Mucosa of descending colon (tissue), 3 donors: ENCODE measurements around the gene GSDMA. TPM values are rescaled to one million over a fixed set of nuclear protein-coding genes. Genes with fewer than 3 reads are reported as not detected.
A peak's percentile ranks its signal among the peaks of the same experiment; 100 is the strongest.

ENCODE experiments used
- ATAC-seq: fragments of 200-7000 bp; cut with Tn5 transposase; one replicate; pipeline ENCODE4 v1.9.1; 2020; ENCODE audit warnings: mild to moderate bottlenecking, moderate library complexity
- DNase-seq, 3 donors: peaks; one replicate each; pipeline ENCODE4 v3.0.0-alpha.2; 2020
- H3K36me3 ChIP-seq: fragments of 200-600 bp; one replicate; pipeline ENCODE4 v1.8.0; 2021; ENCODE audit warnings: low read depth, mild to moderate bottlenecking
- H3K4me1 ChIP-seq: fragments of 200-600 bp; one replicate; pipeline ENCODE4 v1.8.0; 2021; ENCODE audit warnings: low read depth, mild to moderate bottlenecking
- H3K4me3 ChIP-seq: fragments of 200-600 bp; one replicate; pipeline ENCODE4 v1.8.0; 2021; ENCODE audit warnings: mild to moderate bottlenecking
- H3K9me3 ChIP-seq: fragments of 200-600 bp; one replicate; pipeline ENCODE4 v1.8.0; 2021; ENCODE audit warnings: mild to moderate bottlenecking
- intact Hi-C, 2 donors: fragments of 100-400 bp; cut with DNase I in 1 of 2; cut with micrococcal nuclease in 1 of 2; formaldehyde crosslinking; loops; one replicate each; pipeline versions ENCODE4 v1.11.0 to v1.11.1; 2022; cut with DNase I, micrococcal nuclease
- total RNA-seq, 3 donors: library from RNA; stranded (reverse); fragmentation: NEBNext Ultra II Directional in 2 of 3; extraction: Animal tissue kit (Norgen Biotek cat#: 25700) in 2 of 3; gene quantifications; one replicate each; pipeline versions ENCODE4 v1.2.1 to v1.2.4, GENCODE V29; 2021 to 2023
- TF ChIP-seq, protein P1 (sequence below): fragments of 200-600 bp; IDR thresholded peaks from one replicate; pipeline ENCODE4 v1.8.0; 2022; ENCODE audit warnings: antibody characterized with exemption, mild to moderate bottlenecking
- donor health status: DM: no; HTN: no; CAD: no; lungs with moderate emphysema.
- donor health status: DM: no; HTN: no; CAD: no.
- donor health status: DM: no; HTN: yes; CAD: no.

Gene GSDMA
- total RNA-seq, 3 donors from 2014 or later, result 0.22 to 0.54 (median 0.26) TPM

- Histone ChIP-seq H3K4me1 (peaks cover 38% of the 10 kb centered on the region), H3K4me3 (no peak overlapping the region), H3K9me3 (no peaks in the 10 kb centered on the region), H3K36me3 (no peaks in the 10 kb centered on the region)
- TF ChIP-seq, protein P1, sequence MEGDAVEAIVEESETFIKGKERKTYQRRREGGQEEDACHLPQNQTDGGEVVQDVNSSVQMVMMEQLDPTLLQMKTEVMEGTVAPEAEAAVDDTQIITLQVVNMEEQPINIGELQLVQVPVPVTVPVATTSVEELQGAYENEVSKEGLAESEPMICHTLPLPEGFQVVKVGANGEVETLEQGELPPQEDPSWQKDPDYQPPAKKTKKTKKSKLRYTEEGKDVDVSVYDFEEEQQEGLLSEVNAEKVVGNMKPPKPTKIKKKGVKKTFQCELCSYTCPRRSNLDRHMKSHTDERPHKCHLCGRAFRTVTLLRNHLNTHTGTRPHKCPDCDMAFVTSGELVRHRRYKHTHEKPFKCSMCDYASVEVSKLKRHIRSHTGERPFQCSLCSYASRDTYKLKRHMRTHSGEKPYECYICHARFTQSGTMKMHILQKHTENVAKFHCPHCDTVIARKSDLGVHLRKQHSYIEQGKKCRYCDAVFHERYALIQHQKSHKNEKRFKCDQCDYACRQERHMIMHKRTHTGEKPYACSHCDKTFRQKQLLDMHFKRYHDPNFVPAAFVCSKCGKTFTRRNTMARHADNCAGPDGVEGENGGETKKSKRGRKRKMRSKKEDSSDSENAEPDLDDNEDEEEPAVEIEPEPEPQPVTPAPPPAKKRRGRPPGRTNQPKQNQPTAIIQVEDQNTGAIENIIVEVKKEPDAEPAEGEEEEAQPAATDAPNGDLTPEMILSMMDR, result no peak
- DNase-seq (peak in 1 of 3 donors; percentile 34), ATAC-seq (no peak)
- intact Hi-C loops, result no loop called here
These were observed 57.3 kb downstream of the GSDMA start for GRCh38 chr17:40020146-40020545.

- Histone ChIP-seq H3K36me3 (no peaks in the 10 kb centered on the region), H3K4me3 (no peak overlapping the region), H3K4me1 (peaks cover 44% of the 10 kb centered on the region), H3K9me3 (no peaks in the 10 kb centered on the region)
- intact Hi-C loops, result no loop called here
- peak in 1 of 3 donors; percentile 29 for DNase-seq
- TF ChIP-seq, protein P1, result no peak
- no peak for ATAC-seq
These were observed 58.7 kb downstream of the GSDMA start for GRCh38 chr17:40021451-40021971.

GRCh38 chr17:40022497-40022896, 59.7 kb downstream of the GSDMA start:
- H3K4me3 ChIP-seq, result no peak overlapping the region
- no peaks in the 10 kb centered on the region for H3K36me3 ChIP-seq
- ATAC-seq (no peak), DNase-seq (peak in 1 of 3 donors; percentile 27)
- TF ChIP-seq, protein P1, result no peak
- H3K9me3 ChIP-seq, result no peaks in the 10 kb centered on the region
- peaks cover 51% of the 10 kb centered on the region for H3K4me1 ChIP-seq
- intact Hi-C loops, result no loop called here

- Histone ChIP-seq H3K4me1 (peaks cover 48% of the 10 kb centered on the region), H3K4me3 (no peak overlapping the region), H3K36me3 (no peaks in the 10 kb centered on the region), H3K9me3 (no peaks in the 10 kb centered on the region)
- peak; percentile 73 to 82 (median 74) for DNase-seq
- peak; percentile 80 for ATAC-seq
- intact Hi-C loops, result no loop called here
- TF ChIP-seq, protein P1, result no peak
These were observed 60.2 kb downstream of the GSDMA start for GRCh38 chr17:40022961-40023541.

DNA sequence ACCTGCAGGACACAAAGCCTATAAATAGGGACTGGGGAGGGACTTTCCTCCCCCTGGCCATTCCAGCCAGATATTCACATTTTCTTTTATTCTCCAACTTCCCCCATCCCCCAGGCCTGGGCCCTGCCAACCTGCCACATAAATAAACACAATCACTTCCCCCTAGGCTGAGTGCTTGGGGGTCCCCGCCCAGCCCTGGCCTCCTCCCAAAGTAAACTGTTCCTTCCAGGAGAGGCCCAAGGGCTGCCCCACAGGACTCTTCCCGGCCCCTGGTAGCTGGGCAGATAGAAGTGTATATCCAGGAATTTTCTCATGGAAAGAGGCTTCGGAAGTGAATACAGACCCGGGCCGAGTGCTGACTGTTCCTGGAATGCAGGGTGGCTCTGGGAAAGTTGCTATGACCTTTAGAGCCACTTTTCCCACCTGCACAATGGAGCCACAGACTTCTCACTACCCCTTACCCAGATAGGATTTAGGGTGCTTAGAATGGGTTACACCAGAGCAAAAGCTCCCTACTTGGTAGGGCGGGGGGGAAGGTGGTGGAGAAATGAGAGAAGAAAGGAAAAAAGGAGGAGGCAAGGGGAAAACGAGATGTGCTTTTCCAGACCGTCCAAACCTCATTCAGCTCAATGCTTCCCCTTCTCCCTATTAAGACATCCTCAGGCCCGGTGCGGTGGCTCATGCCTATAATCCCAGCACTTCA, 60.9 kb downstream of the GSDMA start:
- DNase-seq, result peak; percentile 85 to 89 (median 88)
- TF ChIP-seq, protein P1, result no peak
- intact Hi-C loops, result no loop called here
- Histone ChIP-seq H3K4me1 (peaks cover 43% of the 10 kb centered on the region), H3K36me3 (no peaks in the 10 kb centered on the region), H3K9me3 (no peaks in the 10 kb centered on the region), H3K4me3 (no peak overlapping the region)
- ATAC-seq, result peak; percentile 84
